Activated CD4-positive, alpha-beta memory T cell treated with anti-CD3 and anti-CD28 coated beads for 36 hours (primary cell): Measurements from ENCODE around the gene HNRNPUL1. TPM values are rescaled to one million over a fixed set of nuclear protein-coding genes. Genes with fewer than 3 reads are reported as not detected.

ENCODE experiments used
- total RNA-seq, 2 experiments: library from RNA; stranded (reverse); gene quantifications; one replicate each; pipeline ENCODE4 v1.2.3, GENCODE V29; 2021

Gene HNRNPUL1
- total RNA-seq, 2 experiments from 2014 or later: 290 to 295 TPM

Other genes with a start within 250 kb of the HNRNPUL1 start
- not detected for gene CYP2A13, start 175.9 kb upstream of the HNRNPUL1 start, total RNA-seq
- gene CYP2F1, start 149.9 kb upstream of the HNRNPUL1 start, total RNA-seq: not detected
- gene CYP2S1, start 71.2 kb upstream of the HNRNPUL1 start, total RNA-seq: under 1 TPM; 0.75 to 0.76 TPM
- under 1 TPM; 0.17 to 0.31 TPM for gene AXL, start 45.1 kb upstream of the HNRNPUL1 start, total RNA-seq
- 10 to 100 TPM; 20.5 to 23.4 TPM for gene CCDC97, start 45.8 kb downstream of the HNRNPUL1 start, total RNA-seq
- 100 to 1,000 TPM; 108 to 110 TPM for gene TGFB1, start 89.5 kb downstream of the HNRNPUL1 start, total RNA-seq
- 1 to 10 TPM; 4.7 to 5.1 TPM for gene B9D2, start 99.8 kb downstream of the HNRNPUL1 start, total RNA-seq
- 1 to 10 TPM; 4.5 to 4.6 TPM for gene TMEM91, start 112.2 kb downstream of the HNRNPUL1 start, total RNA-seq
- gene EXOSC5, start 133.0 kb downstream of the HNRNPUL1 start, total RNA-seq: 10 to 100 TPM; 43.0 to 45.5 TPM
- 10 to 100 TPM; 17.4 to 23.2 TPM for gene BCKDHA, start 133.4 kb downstream of the HNRNPUL1 start, total RNA-seq
- under 1 TPM; 0.55 to 0.68 TPM for gene B3GNT8, start 163.0 kb downstream of the HNRNPUL1 start, total RNA-seq
- 10 to 100 TPM; 47.5 to 47.8 TPM for gene DMAC2, start 175.5 kb downstream of the HNRNPUL1 start, total RNA-seq
- gene ERICH4, start 178.8 kb downstream of the HNRNPUL1 start, total RNA-seq: not detected